ENCODE results near the gene ARHGAP23.
"Not testable (repeated sequence)": the region's sequence is repeated elsewhere in the genome, so short reads cannot be mapped to it uniquely, and the experiment has no call there.

The ARHGAP23 gene

DNA sequence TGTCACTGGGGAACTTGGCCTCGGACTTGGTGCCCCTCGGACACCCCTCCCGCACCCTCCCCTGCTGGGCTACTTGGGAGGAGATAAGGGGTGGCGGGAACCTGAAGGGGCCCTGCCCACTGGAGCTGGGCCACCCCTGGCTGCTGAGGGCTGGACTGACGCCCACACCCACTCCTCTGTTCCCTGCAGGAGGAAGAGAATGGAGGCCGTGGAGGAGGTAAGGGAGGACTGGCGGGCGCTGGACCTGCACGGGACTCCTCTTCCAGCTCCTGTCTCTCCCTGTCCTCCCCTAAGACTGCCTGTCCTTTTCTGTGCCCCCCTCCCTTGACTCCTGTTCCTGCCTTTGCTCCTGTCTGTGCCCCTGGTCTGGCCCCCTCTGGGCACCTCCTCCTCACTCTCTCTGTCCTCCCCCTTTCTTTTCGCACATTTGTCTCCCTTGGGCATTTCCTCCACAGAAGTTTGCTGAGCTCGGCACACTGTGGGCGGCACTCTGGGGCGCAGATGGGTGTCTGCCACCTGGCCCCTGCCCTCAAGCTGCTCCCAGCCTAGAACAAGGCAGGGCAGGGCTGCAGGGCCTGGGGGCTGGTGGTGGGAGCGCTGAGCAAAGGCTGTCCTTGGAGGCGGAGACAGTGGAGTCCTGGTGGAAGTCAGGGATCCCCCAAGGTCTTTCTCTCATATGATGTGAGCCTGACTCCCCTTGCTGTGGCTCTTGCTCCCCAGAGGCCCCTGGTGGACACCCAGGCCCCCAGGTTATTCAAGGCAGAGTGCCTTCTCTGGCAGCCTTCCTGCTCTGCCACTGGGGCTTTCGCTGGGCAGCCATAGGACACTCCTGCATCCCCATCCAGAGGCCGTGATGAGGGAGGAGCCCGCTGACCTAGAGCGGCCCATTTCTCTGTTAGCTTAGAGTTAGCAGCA lies 32.7 kb downstream of the ARHGAP23 start:
- no peak for DNase-seq (ENCODE audit: low read depth)

DNA sequence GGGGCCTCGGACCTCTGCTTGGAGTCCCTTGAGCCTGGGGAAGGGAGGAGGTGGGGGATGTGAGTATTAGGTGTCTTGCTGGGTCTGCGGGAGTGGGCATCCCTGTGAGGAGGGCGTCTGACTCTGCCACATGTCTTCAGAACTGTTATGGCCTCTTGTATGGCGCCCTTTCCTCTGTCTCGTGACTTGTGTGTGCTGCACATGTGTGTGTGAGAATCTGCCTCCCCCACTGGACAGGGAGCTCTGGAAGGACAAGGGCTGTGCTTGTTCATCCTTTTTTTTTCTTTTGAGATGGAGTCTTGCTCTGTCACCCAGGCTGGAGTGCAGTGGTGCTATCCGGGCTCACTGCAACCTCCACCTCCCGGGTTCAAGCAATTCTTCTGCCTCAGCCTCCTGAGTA lies 33.4 kb downstream of the ARHGAP23 start:
- no peak for DNase-seq (ENCODE audit: low read depth)

DNA sequence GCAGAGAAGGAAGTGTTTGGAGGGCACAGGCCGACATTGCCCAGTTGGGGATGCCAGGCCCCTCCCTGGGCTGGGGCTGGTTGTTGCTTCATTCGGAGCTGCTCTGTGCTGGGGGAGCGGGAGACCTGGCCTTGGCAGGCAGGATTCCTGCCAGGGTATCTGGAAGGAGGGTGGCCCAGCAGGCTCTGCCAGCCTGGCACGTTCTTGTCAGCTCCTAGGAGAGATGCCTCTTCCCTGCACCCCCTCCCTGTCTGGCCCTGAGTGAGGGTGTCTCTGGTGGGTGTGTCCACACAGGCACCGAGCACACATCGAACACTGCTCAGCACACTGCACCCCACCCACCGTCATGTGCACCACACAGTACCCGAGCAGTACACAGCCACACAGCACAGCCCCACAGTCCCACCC lies 35.2 kb downstream of the ARHGAP23 start:
- DNase-seq (ENCODE audit: low read depth): no peak

DNA sequence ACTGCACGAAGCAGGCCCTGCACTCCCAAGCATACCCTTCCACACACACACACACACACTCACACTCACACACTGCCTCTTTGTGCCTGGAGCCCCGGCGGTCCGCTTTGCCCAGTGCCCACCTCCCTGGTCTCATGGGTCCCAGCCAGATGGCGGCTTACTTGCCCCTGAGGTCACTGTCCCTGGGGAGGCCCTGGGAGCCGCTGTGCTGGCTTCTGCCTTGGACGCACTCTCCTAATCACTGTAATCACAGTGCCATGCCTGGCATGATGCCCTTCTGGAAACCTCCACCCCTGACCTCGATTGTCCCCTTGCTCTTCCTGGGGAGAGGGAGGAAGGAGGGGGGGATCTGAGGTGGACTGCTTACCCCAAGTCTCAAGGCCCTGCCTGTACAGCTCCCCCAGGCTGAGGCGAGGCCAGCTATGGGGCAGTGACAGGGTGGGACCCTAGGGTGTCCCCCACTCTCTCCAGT lies 36.0 kb downstream of the ARHGAP23 start:
- no peak for DNase-seq (ENCODE audit: low read depth)

DNA sequence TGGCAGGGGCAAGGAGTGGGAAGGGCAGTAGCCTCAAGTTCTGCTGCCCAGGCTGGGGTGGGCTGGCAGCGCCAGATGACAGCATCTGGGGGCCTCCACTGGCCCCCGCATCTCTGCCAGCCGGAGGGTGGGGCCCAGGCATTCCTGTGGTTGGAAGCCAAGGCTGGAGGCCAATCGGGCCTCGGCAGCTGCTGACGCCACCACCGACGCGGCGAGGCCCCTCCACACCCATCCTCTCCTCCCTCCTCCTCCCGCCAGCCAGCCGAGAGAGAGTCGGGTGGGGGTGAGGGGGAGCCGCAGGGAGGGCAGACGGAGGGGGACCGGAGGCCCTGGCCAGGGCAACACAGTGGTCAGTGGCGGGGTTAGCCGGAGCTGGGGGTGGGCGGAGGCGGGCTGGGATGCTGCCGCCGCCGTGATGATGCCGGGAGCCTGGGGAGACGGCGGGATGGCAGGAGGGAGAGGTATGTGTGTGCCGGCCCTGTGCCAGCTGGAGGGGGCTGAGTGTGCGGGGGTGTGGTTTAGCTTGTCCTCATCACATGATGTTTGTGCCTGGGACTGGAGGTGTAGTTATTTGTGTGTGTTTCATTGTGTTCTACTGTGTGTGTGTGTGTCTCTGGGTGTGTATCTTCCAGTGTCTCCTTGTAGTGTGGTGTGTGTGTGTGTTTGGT lies 36.6 kb downstream of the ARHGAP23 start:
- peak; percentile 94 for DNase-seq (ENCODE audit: low read depth)

DNA sequence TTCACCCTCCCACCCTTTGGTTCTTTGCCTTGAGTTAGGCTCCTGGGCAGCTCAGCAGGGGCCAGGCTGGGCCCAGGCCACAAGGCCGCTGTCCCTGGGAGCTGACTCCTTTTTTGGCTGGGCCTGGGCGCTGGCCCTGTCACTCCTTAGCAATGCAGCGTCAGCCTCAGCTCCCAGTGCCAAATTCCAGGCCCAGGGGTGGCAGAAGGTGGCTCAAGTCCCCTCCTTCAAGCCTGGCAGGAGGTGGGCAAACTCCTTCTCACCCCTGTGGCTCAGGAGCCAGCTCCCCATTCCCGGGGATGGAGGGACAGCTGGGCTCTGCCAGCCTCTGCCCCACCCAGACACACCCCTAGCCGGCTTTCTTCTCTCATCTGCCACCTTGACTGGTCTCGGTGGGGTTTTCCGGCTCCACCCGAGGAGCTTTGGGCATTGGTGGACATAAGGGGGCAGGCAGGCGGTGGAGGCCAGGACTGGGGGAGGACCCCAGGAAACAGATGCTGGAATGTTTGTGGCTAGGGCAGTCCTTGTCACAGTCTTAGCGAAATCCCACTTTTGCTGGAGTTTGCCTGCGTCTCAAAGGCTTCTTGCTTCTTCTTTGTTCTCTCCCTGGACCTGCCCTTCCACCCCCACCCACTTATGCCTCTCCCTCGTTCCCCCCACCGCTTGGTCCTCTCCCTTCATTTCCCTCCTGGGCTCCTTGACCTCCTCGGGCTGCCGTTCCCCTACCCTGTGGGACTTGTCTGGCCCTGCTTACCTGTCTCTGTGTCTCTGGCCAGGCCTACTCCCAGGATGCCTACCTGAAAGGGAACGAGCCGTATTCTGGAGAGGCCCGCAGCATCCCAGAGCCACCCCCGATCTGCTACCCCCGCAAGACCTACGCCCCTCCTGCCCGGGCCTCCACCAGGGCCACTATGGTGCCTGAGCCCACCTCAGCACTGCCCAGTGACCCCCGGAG lies 37.4 kb downstream of the ARHGAP23 start:
- no peak for DNase-seq (ENCODE audit: low read depth)

DNA sequence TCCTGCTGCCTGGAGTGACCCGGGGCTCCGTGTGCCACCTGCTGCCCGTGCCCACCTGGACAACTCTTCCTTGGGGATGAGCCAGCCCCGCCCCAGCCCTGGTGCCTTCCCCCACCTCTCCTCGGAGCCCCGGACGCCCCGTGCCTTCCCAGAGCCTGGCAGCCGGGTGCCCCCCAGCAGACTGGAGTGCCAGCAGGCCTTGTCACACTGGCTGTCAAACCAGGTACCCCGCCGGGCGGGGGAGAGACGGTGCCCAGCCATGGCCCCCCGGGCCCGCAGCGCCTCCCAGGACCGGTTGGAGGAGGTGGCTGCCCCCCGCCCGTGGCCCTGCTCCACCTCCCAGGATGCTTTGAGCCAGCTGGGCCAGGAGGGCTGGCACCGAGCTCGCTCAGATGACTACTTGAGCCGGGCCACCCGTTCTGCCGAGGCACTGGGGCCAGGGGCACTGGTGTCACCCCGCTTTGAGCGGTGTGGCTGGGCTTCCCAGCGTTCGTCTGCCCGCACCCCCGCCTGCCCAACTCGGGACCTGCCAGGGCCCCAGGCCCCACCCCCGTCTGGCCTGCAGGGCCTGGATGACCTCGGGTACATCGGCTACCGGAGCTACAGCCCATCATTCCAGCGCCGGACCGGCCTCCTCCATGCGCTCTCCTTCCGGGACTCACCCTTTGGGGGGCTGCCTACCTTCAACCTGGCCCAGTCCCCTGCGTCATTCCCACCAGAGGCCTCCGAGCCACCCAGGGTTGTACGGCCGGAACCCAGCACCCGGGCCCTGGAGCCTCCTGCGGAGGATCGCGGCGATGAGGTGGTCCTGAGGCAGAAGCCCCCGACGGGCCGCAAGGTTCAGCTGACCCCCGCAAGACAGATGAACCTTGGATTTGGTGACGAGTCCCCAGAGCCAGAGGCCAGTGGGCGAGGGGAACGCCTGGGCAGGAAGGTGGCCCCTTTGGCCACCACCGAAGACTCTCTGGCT lies 38.4 kb downstream of the ARHGAP23 start:
- DNase-seq (ENCODE audit: low read depth): no peak

DNA sequence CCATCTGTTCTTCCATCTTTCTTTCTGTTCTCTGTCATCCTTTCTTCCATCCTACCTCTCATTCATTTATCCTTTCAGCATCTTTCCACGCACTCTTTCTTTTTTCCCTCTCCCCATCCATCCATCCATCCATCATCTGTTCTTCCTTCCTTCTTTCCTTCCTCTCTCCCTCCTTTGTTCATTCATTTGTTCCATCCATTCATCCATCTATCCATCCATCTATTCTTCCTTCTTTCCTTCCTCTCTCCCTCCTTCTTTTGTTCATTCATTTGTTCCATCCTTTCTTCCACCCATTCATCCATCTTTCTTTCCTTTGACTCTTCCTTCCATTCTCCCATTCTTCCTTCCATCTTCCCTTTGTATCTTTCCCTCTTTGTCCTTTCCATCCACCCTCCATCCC lies 39.2 kb downstream of the ARHGAP23 start:
- no peak for DNase-seq (ENCODE audit: low read depth)

DNA sequence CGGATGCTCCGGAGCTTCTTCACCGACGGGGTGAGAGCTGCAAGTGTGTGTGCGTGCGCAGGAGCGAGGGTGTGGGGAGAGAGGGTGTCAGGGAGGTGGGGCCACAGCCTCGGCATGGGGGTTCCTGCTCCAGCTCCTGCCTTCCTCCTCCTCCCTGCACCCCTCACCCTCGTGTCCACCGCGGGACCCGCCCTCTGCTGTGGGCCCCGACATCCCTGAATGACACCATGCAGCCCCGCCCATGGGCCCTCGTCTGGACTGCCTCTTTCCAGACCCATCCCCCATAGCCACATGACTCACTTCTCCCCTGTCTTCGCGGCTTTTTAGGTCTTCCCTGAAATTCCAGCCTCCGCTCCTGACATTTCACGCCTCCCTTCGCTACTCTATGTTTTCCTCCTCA lies 41.6 kb downstream of the ARHGAP23 start:
- peak; percentile 93 for DNase-seq (ENCODE audit: low read depth)

DNA sequence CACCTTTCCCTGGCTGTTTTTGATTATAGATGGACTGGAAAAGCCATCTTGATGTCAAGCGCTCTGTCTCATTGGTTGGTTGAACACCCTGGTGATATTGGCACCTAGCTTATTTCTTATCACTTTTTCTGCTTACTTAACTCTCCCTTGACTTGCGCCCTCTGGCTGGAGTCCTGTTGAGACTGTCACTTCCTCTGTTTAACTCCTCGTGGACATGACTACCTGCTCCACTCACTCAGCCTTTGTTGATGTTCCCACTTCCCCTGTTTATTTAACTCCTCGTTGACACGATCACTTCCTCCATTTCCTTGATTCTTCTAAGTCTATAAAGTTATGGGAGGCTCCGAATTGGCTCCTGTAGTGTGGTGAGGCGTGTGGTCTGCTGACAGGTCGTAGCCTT lies 43.0 kb downstream of the ARHGAP23 start:
- not testable (repeated sequence) for DNase-seq (ENCODE audit: low read depth)

DNA sequence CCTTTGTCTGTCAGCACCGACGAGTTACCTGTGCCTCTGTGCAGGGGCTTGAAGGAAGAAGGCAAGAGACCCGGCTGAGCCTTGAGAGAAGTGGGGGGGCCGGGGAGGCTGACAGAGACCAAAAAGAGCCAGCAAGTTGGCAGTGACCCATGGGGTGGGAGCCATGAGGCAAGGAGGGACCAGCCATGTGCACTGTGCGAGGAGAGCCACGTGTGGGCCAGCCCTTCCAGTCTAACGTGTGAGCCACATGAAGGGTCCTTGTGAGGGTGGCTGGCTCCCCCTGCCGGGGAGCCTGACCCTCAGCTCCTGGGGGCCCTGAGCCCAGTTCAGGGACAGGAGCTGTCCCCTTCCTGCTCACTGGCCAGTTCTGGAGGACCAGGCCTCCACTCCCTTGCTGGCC lies 46.4 kb downstream of the ARHGAP23 start:
- DNase-seq (ENCODE audit: low read depth): not testable (repeated sequence)

DNA sequence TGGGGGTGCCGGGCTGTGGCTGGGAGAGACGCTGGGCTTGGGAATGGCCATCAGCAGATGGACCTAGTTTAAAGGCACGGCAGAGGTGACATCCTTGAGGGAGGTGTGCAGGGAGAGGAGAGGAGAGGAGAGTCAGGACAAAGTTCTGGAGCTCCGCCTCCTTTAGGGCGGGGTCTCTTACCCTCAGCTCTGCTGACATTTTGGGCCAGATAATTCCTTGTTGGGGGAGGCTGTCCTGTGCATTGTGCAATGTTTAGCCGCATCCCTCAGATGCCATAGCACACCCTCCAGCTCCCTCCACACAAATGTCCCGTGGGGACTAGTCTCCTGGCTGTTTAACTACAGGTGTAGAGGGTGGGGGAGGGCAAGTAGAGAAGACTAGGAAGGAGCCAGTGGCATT lies 48.3 kb downstream of the ARHGAP23 start:
- peak; percentile 61 for DNase-seq (ENCODE audit: low read depth)

DNA sequence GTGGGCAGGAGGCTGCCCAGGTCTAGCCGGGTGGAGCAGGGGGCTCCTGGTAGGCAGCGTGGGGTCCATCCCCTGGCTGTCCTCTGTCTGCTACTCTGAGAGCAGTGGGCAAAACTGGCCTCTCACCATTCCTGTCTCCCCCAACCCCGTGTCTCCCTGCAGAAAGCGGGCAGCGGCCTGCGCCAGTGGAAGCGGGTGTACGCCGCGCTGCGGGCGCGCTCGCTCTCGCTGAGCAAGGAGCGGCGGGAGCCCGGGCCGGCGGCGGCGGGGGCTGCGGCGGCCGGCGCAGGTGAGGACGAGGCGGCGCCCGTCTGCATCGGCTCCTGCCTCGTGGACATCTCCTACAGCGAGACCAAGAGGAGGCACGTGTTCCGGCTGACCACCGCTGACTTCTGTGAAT lies 49.2 kb downstream of the ARHGAP23 start:
- not testable (repeated sequence) for DNase-seq (ENCODE audit: low read depth)

DNA sequence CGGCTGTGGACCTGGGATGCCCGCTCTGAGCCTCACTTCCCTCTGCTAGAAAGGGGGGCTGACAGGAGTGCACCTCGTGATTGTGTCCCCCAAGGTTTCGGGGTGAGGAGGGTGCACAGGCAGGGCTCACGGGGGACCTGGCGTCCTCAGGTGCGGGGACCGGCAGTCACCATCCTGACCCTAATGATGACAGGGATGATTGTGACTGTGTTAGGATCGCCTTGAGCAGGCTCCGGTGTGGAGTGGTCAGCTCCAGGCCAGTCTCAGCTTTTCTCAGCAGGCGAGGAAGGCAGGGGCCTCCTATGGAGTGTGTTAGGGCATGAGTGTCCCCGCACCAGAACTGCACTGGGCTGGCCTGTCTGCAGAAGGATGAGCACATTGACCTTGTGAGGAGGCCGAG lies 49.7 kb downstream of the ARHGAP23 start:
- not testable (repeated sequence) for DNase-seq (ENCODE audit: low read depth)

DNA sequence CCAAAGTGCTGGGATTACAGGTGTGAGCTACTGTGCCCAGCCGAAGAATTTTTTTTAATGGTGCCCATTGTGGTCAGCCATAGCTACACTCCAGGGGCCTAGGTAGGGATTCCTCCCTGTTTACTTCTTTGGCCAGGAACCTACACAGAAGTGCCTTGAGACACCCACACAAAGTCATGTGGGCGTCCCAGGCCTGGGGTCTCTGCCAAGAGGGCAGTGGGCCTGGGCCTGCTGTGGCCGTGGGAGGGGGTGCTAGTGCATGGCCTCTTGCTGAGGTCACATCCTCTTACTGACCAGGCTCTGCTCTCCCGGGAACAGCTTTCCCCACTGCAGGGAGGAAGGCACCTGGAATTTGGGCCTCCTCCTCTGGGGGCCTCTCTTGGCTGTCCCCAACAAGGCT lies 50.4 kb downstream of the ARHGAP23 start:
- not testable (repeated sequence) for DNase-seq (ENCODE audit: low read depth)

DNA sequence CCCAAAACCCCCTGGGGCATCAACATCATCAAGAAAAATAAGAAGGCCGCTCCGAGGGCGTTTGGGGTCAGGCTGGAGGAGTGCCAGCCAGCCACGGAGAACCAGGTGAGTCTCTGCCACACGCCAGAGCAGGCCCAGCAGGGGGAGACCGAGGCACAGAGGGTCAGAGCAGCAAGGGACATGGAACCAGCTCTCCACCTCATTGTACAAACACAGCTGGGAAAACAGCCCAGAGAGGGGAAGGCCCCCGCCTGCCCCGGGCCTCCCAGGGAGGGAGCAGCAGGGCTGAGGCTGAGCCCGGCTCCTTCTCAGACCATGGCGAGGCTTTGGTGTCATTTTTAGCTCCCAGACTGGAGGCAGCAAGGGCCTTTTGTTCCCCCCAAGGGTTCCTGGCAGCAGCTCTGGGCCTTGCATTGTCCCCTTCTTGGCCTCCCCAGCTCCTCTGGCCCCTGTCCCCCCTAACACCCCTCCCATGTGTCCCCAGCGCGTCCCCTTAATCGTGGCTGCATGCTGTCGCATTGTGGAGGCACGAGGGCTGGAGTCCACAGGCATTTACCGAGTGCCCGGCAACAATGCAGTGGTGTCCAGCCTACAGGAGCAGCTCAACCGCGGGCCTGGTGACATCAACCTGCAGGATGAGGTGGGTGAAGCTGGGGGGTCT lies 53.9 kb downstream of the ARHGAP23 start:
- DNase-seq (ENCODE audit: low read depth): not testable (repeated sequence)

DNA sequence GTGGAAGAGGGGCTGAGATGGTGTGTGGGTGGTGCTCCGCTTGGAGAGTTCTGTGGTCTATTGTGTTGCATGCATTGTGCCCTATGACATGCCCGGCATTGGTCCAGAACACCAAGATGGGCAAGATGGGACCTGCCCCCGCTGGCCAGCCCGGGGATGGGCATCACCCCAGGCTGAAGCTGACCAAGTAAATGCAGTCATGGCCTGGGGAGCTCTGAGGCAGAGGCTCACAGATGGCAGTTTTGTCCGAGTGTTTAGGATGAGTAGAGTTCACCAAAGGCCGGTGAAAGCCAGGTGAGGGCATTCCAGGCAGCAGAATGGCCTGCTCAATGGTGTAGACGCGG lies 54.4 kb downstream of the ARHGAP23 start:
- DNase-seq (ENCODE audit: low read depth): not testable (repeated sequence)

DNA sequence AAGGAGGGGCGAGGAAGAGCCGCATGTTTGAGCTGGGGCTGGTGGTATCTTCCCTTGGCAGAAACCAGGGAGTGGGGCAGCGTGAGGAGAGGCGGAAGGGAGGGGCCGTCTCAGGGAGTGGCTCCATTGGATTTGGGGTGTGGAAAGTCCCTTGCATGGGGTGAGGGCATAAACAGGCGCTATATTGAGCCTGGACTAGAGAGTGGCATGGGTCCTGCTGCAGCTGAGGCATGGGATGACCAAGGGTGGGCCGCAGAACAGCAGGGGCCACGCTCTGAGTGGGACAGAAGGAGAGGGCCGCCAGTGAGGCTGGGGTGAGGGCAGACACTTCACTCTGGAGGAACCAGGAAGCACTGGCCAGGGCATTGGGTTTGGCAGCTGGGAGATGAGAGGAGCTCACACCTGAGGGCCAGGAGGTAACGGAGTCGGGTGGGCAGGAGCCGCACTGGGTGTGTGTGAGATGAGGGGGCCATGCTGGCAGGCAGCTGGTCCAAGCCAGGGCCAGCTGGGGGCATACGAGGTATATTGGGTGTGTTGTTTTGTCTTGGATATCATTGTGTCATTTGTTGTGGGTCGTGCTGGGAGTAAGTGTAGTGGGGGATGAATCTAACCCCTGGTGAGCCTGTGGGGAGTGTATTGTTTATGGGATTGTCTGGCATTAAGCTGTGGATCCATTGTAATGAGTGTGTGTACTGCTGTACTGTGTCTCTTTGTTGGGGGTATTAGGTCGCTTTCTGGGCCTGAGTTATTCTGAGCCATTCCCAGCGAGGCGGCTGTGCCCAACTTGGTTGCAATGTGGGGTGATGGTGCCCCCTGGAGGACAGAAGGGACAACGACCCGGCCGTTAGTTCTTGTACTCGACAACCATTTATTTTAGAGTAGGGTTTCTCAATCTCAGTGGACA lies 56.2 kb downstream of the ARHGAP23 start:
- peak; percentile 43 for DNase-seq (ENCODE audit: low read depth)

DNA sequence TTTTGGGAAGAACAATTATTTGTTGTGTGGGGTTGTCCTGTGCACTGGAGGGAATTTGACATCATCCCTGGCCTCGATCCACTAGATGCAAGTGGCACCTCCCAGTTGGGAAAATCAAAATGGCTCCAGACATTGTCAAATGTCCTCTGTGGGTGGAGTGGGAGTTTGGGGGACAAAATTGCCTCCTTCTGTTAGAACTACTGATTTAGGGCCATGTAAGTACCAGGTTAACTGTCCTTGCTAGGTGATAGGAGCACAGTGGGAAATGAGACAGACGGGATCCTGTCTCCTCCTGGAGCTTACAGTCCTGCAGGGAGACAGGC lies 56.8 kb downstream of the ARHGAP23 start:
- no peak for DNase-seq (ENCODE audit: low read depth)
